Liver (tissue), 9 donors: ENCODE data around the gene CPNE8. TPM values are rescaled to one million over a fixed set of nuclear protein-coding genes. Genes with fewer than 3 reads are reported as not detected.

Source experiments
- DNase-seq: peaks from one replicate; pipeline ENCODE4 v3.0.0-alpha.2; 2017; ENCODE audit warnings: low spot score
- H3K27ac ChIP-seq, 2 donors: one replicate each; pipeline ENCODE4 v1.7.0; 2013; ENCODE audit warnings: inconsistent platforms in 2 of 2, low read length in 2 of 2, control low read depth in 1 of 2, low read depth in 1 of 2, mild to moderate bottlenecking in 1 of 2
- H3K27me3 ChIP-seq, 4 donors: one replicate each; pipeline versions ENCODE4 v1.6.1 to v1.7.0; 2013; ENCODE audit warnings: low read length in 3 of 4, inconsistent platforms in 1 of 4, mild to moderate bottlenecking in 1 of 4, moderate library complexity in 1 of 4; ENCODE audit not compliant: control insufficient read depth in 4 of 4, insufficient read depth in 4 of 4
- H3K36me3 ChIP-seq, 4 donors: one replicate each; pipeline versions ENCODE4 v1.6.1 to v1.7.0; 2013; ENCODE audit warnings: low read length in 3 of 4, mild to moderate bottlenecking in 3 of 4, low read depth in 1 of 4, moderate library complexity in 1 of 4; ENCODE audit not compliant: control insufficient read depth in 4 of 4, insufficient read depth in 3 of 4
- H3K4me1 ChIP-seq, 4 donors: one replicate each; pipeline versions ENCODE4 v1.6.1 to v1.7.0; 2013; ENCODE audit warnings: low read length in 3 of 4, mild to moderate bottlenecking in 3 of 4, moderate library complexity in 1 of 4; ENCODE audit not compliant: control insufficient read depth in 4 of 4, insufficient read depth in 4 of 4
- H3K4me3 ChIP-seq, 3 donors: one replicate each; pipeline versions ENCODE4 v1.6.1 to v1.7.0; 2013; ENCODE audit warnings: low read length in 3 of 3, control low read depth in 1 of 3, low read depth in 1 of 3, mild to moderate bottlenecking in 1 of 3
- H3K9ac ChIP-seq, 2 donors: one replicate each; pipeline ENCODE4 v1.7.0; 2013; ENCODE audit warnings: low read length in 2 of 2, mild to moderate bottlenecking in 2 of 2, moderate library complexity in 2 of 2, control low read depth in 1 of 2, low read depth in 1 of 2
- H3K9me3 ChIP-seq, 4 donors: one replicate each; pipeline versions ENCODE4 v1.6.1 to v1.7.0; 2013; ENCODE audit warnings: low read length in 3 of 4; ENCODE audit not compliant: control insufficient read depth in 4 of 4
- EGR1 ChIP-seq, 2 donors: IDR thresholded peaks; 2 replicates each; pipeline ENCODE4 v1.6.1; 2016 to 2018; ENCODE audit warnings: antibody characterized with exemption in 2 of 2, low read depth in 2 of 2
- FOXA1 ChIP-seq: IDR thresholded peaks from 2 replicates; pipeline ENCODE4 v1.6.1; 2016; ENCODE audit warnings: antibody characterized with exemption
- FOXA2 ChIP-seq: IDR thresholded peaks from 2 replicates; pipeline ENCODE4 v1.6.1; 2016; ENCODE audit warnings: antibody characterized with exemption
- HNF4A ChIP-seq, 2 donors: conservative IDR thresholded peaks; 2 replicates each; pipeline ENCODE4 v1.6.1; 2016; ENCODE audit warnings: antibody characterized with exemption in 2 of 2, mild to moderate bottlenecking in 2 of 2
- JUND ChIP-seq, 2 donors: IDR thresholded peaks; 2 replicates each; pipeline ENCODE4 v1.6.1; 2016; ENCODE audit warnings: antibody characterized with exemption in 2 of 2
- RAD21 ChIP-seq, 2 donors: IDR thresholded peaks; 2 replicates each; pipeline ENCODE4 v1.6.1; 2016; ENCODE audit warnings: antibody characterized with exemption in 2 of 2, mild to moderate bottlenecking in 2 of 2
- RXRA ChIP-seq, 2 donors: IDR thresholded peaks; 2 replicates each; pipeline ENCODE4 v1.6.1; 2017 to 2018; ENCODE audit warnings: antibody characterized with exemption in 2 of 2, mild to moderate bottlenecking in 1 of 2
- SP1 ChIP-seq: IDR thresholded peaks from 2 replicates; pipeline ENCODE4 v1.6.1; 2018; ENCODE audit warnings: antibody characterized with exemption, mild to moderate bottlenecking
- ZBTB33 ChIP-seq: IDR thresholded peaks from 2 replicates; pipeline ENCODE4 v1.6.1; 2016; ENCODE audit warnings: antibody characterized with exemption
- WGBS: extraction: QIAGEN DNeasy Blood & Tissue Kit; methylation state at CpG from one replicate; pipeline ENCODE4 v1.1.7; 2013; 5-methylcytosine and 5-hydroxymethylcytosine counted together
- polyA plus RNA-seq, 2 donors: library from polyadenylated mRNA; stranded (reverse) in 1 of 2; unstranded in 1 of 2; fragments of 200-250 nt in 1 of 2; fragments of >200 nt in 1 of 2; fragmentation: Nextera tagmentation in 1 of 2; extraction: Ambion mirVana in 1 of 2; gene quantifications; one replicate each; pipeline versions ENCODE4 v1.2.1 to v1.2.3, GENCODE V29; 2013 to 2015
- total RNA-seq, 2 donors: library from RNA; depleted of rRNA; stranded (reverse); fragments of >200 nt; gene quantifications; one replicate each; pipeline ENCODE4 v1.2.3, GENCODE V29; 2014
- TF ChIP-seq, protein P1 (sequence below): IDR thresholded peaks from 2 replicates; pipeline ENCODE4 v1.6.1; 2016; ENCODE audit warnings: antibody characterized with exemption
- TF ChIP-seq, protein P2 (sequence below): fragments of 150-350 bp; IDR thresholded peaks from 2 replicates; pipeline ENCODE4 v1.5.1; 2017; ENCODE audit warnings: improper control_type of control experiment, low read depth, low read length; ENCODE audit not compliant: missing input control
- TF ChIP-seq, protein P3 (sequence below): IDR thresholded peaks from 2 replicates; pipeline ENCODE4 v1.6.1; 2016; ENCODE audit warnings: antibody characterized with exemption
- donor health status: healthy.
- donor health status: healthy.
- donor health status: healthy.
- donor health status: healthy.
- donor health status: healthy.

Gene CPNE8
- total and polyA plus RNA-seq, 4 donors: 4.2 to 27.4 (median 10.9) TPM

GRCh38 chr12:38646146-38646545, 259.2 kb downstream of the CPNE8 start:
- Histone ChIP-seq H3K9me3 (peaks cover 0 to 2% (median 0%) of the 10 kb centered on the region in 4 donors), H3K36me3 (no peaks in the 10 kb centered on the region), H3K4me3 (no peak overlapping the region), H3K4me1 (no peaks in the 10 kb centered on the region), H3K27ac (no peak overlapping the region), H3K27me3 (no peaks in the 10 kb centered on the region), H3K9ac (no peak overlapping the region)
- TF ChIP-seq HNF4A (conservative IDR thresholded peaks at IDR 0.05) (no peak), FOXA1 (no peak), FOXA2 (no peak)
- no peak for DNase-seq
- 58% methylated on average over 4 of the region's 4 CpGs for WGBS

DNA sequence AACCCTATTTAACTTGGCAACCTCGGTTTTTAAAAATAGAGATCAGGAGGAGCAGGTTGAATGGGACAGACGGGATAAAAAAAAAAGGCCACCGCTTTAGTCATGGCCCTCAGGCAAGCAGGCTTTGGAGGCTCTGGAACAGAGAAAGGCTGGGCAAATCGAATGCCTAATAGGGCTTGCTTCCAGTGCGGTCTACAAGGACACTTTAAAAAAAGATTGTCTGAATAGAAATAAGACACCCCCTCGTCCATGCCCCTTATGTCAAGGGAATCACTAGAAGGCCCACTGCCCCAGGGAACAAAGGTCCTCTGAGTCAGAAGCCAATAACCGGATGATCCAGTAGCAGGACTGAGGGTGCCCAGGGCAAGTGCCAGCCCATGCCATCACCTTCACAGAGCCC, 265.8 kb downstream of the CPNE8 start:
- H3K9me3 ChIP-seq: peaks cover 0 to 2% (median 0%) of the 10 kb centered on the region in 4 donors
- no peak for TF ChIP-seq ZBTB33
- no peak for TF ChIP-seq RAD21 (IDR thresholded peaks at IDR 0.05)
- TF ChIP-seq HNF4A (conservative IDR thresholded peaks at IDR 0.05): no peak
- TF ChIP-seq, protein P1, sequence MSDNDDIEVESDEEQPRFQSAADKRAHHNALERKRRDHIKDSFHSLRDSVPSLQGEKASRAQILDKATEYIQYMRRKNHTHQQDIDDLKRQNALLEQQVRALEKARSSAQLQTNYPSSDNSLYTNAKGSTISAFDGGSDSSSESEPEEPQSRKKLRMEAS: no peak
- TF ChIP-seq, protein P2, sequence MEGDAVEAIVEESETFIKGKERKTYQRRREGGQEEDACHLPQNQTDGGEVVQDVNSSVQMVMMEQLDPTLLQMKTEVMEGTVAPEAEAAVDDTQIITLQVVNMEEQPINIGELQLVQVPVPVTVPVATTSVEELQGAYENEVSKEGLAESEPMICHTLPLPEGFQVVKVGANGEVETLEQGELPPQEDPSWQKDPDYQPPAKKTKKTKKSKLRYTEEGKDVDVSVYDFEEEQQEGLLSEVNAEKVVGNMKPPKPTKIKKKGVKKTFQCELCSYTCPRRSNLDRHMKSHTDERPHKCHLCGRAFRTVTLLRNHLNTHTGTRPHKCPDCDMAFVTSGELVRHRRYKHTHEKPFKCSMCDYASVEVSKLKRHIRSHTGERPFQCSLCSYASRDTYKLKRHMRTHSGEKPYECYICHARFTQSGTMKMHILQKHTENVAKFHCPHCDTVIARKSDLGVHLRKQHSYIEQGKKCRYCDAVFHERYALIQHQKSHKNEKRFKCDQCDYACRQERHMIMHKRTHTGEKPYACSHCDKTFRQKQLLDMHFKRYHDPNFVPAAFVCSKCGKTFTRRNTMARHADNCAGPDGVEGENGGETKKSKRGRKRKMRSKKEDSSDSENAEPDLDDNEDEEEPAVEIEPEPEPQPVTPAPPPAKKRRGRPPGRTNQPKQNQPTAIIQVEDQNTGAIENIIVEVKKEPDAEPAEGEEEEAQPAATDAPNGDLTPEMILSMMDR: no peak
- TF ChIP-seq JUND (IDR thresholded peaks at IDR 0.05): no peak
- no peak for TF ChIP-seq FOXA1
- no peak for TF ChIP-seq EGR1 (IDR thresholded peaks at IDR 0.05; ENCODE audit: low read depth in 2 of 2)
- TF ChIP-seq RXRA (IDR thresholded peaks at IDR 0.05): no peak
- TF ChIP-seq SP1: no peak
- no peak for DNase-seq
- 78% methylated on average over 7 of the region's 7 CpGs for WGBS
- no peak overlapping the region for H3K27ac ChIP-seq
- H3K9ac ChIP-seq: no peak overlapping the region
- H3K4me3 ChIP-seq: no peak overlapping the region
- H3K36me3 ChIP-seq: no peaks in the 10 kb centered on the region
- H3K27me3 ChIP-seq: peaks cover 0 to 4% (median 0%) of the 10 kb centered on the region in 4 donors
- no peaks in the 10 kb centered on the region for H3K4me1 ChIP-seq

DNA sequence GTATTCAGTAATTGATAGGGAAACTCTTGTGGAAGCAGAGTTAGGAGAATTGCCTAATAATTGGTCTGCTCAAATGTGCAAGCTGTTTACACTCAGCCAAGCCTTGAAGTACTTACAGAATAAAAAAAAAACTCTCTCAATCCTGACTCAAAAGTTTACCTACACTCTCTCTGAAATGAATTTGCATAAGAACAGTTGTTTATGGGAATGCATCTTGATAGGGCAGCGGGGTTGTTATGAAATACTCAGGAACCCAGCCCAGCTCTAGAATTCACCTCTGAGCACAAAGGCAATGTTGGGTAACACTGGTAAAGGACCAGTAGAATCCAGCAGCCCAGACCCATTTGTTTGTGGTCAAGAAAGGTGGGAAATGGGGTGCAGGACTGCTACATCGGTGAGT, 267.0 kb downstream of the CPNE8 start:
- 77% methylated on average over 2 of the region's 2 CpGs for WGBS
- Histone ChIP-seq H3K27ac (no peak overlapping the region), H3K36me3 (no peaks in the 10 kb centered on the region), H3K4me1 (no peaks in the 10 kb centered on the region), H3K4me3 (no peak overlapping the region), H3K27me3 (peaks cover 0 to 4% (median 0%) of the 10 kb centered on the region in 4 donors), H3K9ac (no peak overlapping the region), H3K9me3 (peaks cover 0 to 2% (median 0%) of the 10 kb centered on the region in 4 donors)
- no peak for DNase-seq
- TF ChIP-seq, protein P3, sequence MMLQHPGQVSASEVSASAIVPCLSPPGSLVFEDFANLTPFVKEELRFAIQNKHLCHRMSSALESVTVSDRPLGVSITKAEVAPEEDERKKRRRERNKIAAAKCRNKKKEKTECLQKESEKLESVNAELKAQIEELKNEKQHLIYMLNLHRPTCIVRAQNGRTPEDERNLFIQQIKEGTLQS: no peak
- TF ChIP-seq JUND (IDR thresholded peaks at IDR 0.05): no peak
- TF ChIP-seq, protein P1: no peak
